GM21717 (cell line): ENCODE results near the gene DHX34.
"Not testable (repeated sequence)": the region's sequence is repeated elsewhere in the genome, so short reads cannot be mapped to it uniquely, and the experiment has no call there.

Experiments used
- ATAC-seq: cut with Tn5 transposase; IDR thresholded peaks from one replicate; pipeline ENCODE4 v1.9.1; 2021; ENCODE audit warnings: mild to moderate bottlenecking, moderate library complexity; ENCODE audit not compliant: unreplicated experiment

DHX34 gene

GRCh38 chr19:47386582-47386981, 37.5 kb downstream of the DHX34 start:
- not testable (repeated sequence) for ATAC-seq

GRCh38 chr19:47387623-47388022, 38.5 kb downstream of the DHX34 start:
- not testable (repeated sequence) for ATAC-seq

- ATAC-seq: not testable (repeated sequence)
These were observed 39.6 kb downstream of the DHX34 start for GRCh38 chr19:47388721-47389120.

GRCh38 chr19:47389150-47389556, 40.0 kb downstream of the DHX34 start:
- no peak for ATAC-seq

GRCh38 chr19:47390533-47391488, 41.7 kb downstream of the DHX34 start:
- ATAC-seq: no peak

- no peak for ATAC-seq
These were observed 42.6 kb downstream of the DHX34 start for GRCh38 chr19:47391510-47392223.

- no peak for ATAC-seq
These were observed 49.8 kb downstream of the DHX34 start for GRCh38 chr19:47398707-47399597.

- ATAC-seq: no peak
These were observed 53.4 kb downstream of the DHX34 start for GRCh38 chr19:47402504-47402903.

GRCh38 chr19:47404334-47405196, 55.5 kb downstream of the DHX34 start:
- no peak for ATAC-seq

GRCh38 chr19:47405197-47405550, 56.1 kb downstream of the DHX34 start:
- ATAC-seq: no peak

- ATAC-seq: no peak
These were observed 56.8 kb downstream of the DHX34 start for GRCh38 chr19:47405854-47406417.

GRCh38 chr19:47406711-47407416, 57.7 kb downstream of the DHX34 start:
- ATAC-seq: no peak

- ATAC-seq: no peak
These were observed 58.3 kb downstream of the DHX34 start for GRCh38 chr19:47407417-47407774.

- ATAC-seq: no peak
These were observed 59.2 kb downstream of the DHX34 start for GRCh38 chr19:47408156-47408938.

GRCh38 chr19:47411101-47411500, 62.0 kb downstream of the DHX34 start:
- ATAC-seq: no peak

- ATAC-seq: not testable (repeated sequence)
These were observed 62.6 kb downstream of the DHX34 start for GRCh38 chr19:47411696-47412095.

GRCh38 chr19:47413941-47414340, 64.8 kb downstream of the DHX34 start:
- ATAC-seq: no peak

GRCh38 chr19:47414469-47414868, 65.4 kb downstream of the DHX34 start:
- no peak for ATAC-seq
